KMS-11 (cell line): Measurements from ENCODE around the gene ZNF860.

Experiments used
- H2AFZ ChIP-seq: fragments of 200-600 bp; sonication (generic); 2 replicates; pipeline ENCODE4 v1.6.1; 2016; ENCODE audit warnings: antibody characterized with exemption, mixed run types, low read depth
- H3K27ac ChIP-seq: fragments of 200-600 bp; sonication (generic); 2 replicates; pipeline ENCODE4 v1.6.1; 2016; ENCODE audit warnings: mild to moderate bottlenecking, mixed run types
- H3K27me3 ChIP-seq: fragments of 200-600 bp; sonication (generic); 2 replicates; pipeline ENCODE4 v1.6.1; 2017; ENCODE audit warnings: mild to moderate bottlenecking, low read depth, mixed run types, moderate library complexity; ENCODE audit not compliant: insufficient read depth
- H3K36me3 ChIP-seq: fragments of 200-600 bp; sonication (generic); 2 replicates; pipeline ENCODE4 v1.6.1; 2017; ENCODE audit warnings: mild to moderate bottlenecking, mixed run types; ENCODE audit not compliant: insufficient read depth
- H3K4me1 ChIP-seq: fragments of 200-600 bp; sonication (generic); 2 replicates; pipeline ENCODE4 v1.6.1; 2016; ENCODE audit warnings: mild to moderate bottlenecking, low read depth, mixed run types; ENCODE audit not compliant: poor library complexity, severe bottlenecking
- H3K4me2 ChIP-seq: fragments of 200-600 bp; sonication (generic); 2 replicates; pipeline ENCODE4 v1.7.0; 2016; ENCODE audit warnings: mild to moderate bottlenecking, mixed run types
- H3K4me3 ChIP-seq: fragments of 200-600 bp; sonication (generic); IDR thresholded peaks from 2 replicates; pipeline ENCODE4 v1.6.1; 2017; ENCODE audit warnings: low read depth, low read length, mixed read lengths; ENCODE audit not compliant: insufficient read depth
- H3K79me2 ChIP-seq: fragments of 200-600 bp; sonication (generic); 2 replicates; pipeline ENCODE4 v1.6.1; 2016; ENCODE audit warnings: low read depth, mixed run types; ENCODE audit not compliant: insufficient read depth
- H3K9ac ChIP-seq: fragments of 200-600 bp; sonication (generic); 2 replicates; pipeline ENCODE4 v1.6.1; 2016; ENCODE audit warnings: mild to moderate bottlenecking, mixed run types
- H4K20me1 ChIP-seq: fragments of 200-600 bp; sonication (generic); 2 replicates; pipeline ENCODE4 v1.6.1; 2016; ENCODE audit warnings: mild to moderate bottlenecking, mixed run types; ENCODE audit not compliant: insufficient read depth
- CTCF ChIP-seq: fragments of 200-600 bp; sonication (generic); conservative IDR thresholded peaks from 2 replicates; pipeline ENCODE4 v1.6.1; 2017; ENCODE audit warnings: low read depth, mild to moderate bottlenecking, antibody characterized with exemption, low read length, moderate library complexity, mixed read lengths

Gene ZNF860

DNA sequence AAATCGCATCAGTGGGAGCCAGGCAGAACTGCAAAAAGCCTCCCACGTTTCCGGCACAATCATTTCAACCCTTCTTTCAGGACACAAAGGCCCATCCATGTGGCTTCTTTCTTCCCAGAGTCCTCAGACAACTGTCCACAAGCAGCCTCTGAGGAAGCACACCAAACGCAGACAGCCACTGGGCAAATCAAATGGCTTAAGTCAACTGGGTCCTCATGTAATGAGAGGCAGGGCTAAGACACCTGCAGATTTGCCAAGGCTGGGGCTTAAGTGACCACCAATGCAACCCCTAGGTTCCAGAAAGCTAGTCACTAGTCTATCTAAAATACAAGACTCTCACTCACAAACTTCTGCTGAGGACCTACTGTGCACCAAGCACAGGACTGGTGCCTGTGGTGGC lies 8.5 kb upstream of the ZNF860 start:
- Histone ChIP-seq H3K27me3 (no peaks in the 10 kb centered on the region), H3K4me1 (no peaks in the 10 kb centered on the region), H3K27ac (no peak overlapping the region), H2AFZ (no peak overlapping the region), H4K20me1 (no peaks in the 10 kb centered on the region), H3K36me3 (no peaks in the 10 kb centered on the region), H3K4me2 (no peak overlapping the region), H3K4me3 (no peak overlapping the region), H3K9ac (no peak overlapping the region), H3K79me2 (no peaks in the 10 kb centered on the region)
- TF ChIP-seq CTCF = no peak

GRCh38 chr3:31973837-31974236 lies 7.7 kb upstream of the ZNF860 start:
- Histone ChIP-seq H3K4me1 (no peaks in the 10 kb centered on the region), H3K4me3 (no peak overlapping the region), H3K4me2 (no peak overlapping the region), H4K20me1 (no peaks in the 10 kb centered on the region), H3K27ac (no peak overlapping the region), H3K27me3 (no peaks in the 10 kb centered on the region), H3K79me2 (no peaks in the 10 kb centered on the region), H3K36me3 (no peaks in the 10 kb centered on the region), H3K9ac (no peak overlapping the region), H2AFZ (no peak overlapping the region)
- no peak for TF ChIP-seq CTCF

DNA sequence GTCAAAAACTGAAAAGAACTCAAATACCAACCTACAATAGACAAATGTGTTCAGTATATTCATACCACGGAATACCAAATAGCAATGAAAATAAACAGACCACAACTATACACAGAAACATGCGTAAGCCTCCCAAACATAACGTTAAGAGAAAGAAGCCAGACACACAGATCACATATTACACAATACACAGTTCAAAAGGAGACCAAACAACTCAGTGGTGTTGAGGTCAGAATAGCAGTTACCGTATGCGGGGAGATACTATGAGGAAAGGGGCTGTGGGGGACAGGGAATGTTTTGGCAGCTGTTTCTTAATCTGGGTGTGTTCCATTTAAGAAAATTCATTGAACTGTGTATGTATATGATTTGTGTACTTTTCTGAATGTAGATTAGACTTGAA lies 7.1 kb upstream of the ZNF860 start:
- H3K27me3 ChIP-seq = no peaks in the 10 kb centered on the region
- H3K4me2 ChIP-seq = no peak overlapping the region
- no peak overlapping the region for H3K4me3 ChIP-seq
- no peak overlapping the region for H2AFZ ChIP-seq
- no peak overlapping the region for H3K9ac ChIP-seq
- no peaks in the 10 kb centered on the region for H3K79me2 ChIP-seq
- H3K36me3 ChIP-seq = no peaks in the 10 kb centered on the region
- no peaks in the 10 kb centered on the region for H3K4me1 ChIP-seq
- H4K20me1 ChIP-seq = no peaks in the 10 kb centered on the region
- no peak overlapping the region for H3K27ac ChIP-seq
- TF ChIP-seq CTCF = no peak

GRCh38 chr3:31974964-31975363 lies 6.6 kb upstream of the ZNF860 start:
- Histone ChIP-seq H3K9ac (no peak overlapping the region), H3K27me3 (no peaks in the 10 kb centered on the region), H3K79me2 (no peaks in the 10 kb centered on the region), H2AFZ (no peak overlapping the region), H3K36me3 (no peaks in the 10 kb centered on the region), H3K27ac (no peak overlapping the region), H4K20me1 (no peaks in the 10 kb centered on the region), H3K4me3 (no peak overlapping the region), H3K4me2 (no peak overlapping the region), H3K4me1 (no peaks in the 10 kb centered on the region)
- no peak for TF ChIP-seq CTCF

DNA sequence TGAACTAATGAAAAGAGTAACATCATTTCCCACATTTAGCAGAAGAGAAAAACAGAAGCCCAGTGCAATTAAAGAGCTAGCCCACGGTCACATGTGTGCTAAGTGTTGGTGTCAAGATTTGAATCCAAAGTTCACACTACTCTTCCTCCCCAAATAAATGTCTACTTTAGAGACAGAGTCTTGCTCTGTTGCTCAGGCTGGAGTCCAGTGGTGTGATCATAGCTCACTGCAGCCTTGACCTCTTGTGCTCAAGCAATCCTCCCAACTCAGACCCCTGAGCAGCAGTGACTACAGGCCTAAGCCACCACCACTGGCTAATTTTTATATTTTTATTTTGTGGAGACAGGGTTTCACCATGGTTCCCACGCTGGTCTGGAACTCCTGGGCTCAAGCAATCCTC lies 5.2 kb upstream of the ZNF860 start:
- H3K9ac ChIP-seq = no peak overlapping the region
- H2AFZ ChIP-seq = no peak overlapping the region
- H3K79me2 ChIP-seq = no peaks in the 10 kb centered on the region
- no peaks in the 10 kb centered on the region for H4K20me1 ChIP-seq
- no peaks in the 10 kb centered on the region for H3K4me1 ChIP-seq
- H3K4me3 ChIP-seq = no peak overlapping the region
- no peaks in the 10 kb centered on the region for H3K27me3 ChIP-seq
- H3K4me2 ChIP-seq = no peak overlapping the region
- H3K27ac ChIP-seq = no peak overlapping the region
- TF ChIP-seq CTCF = no peak
- H3K36me3 ChIP-seq = no peaks in the 10 kb centered on the region
